Sigmoid colon (tissue), 7 donors: ENCODE measurements around the gene ATXN1. TPM values are rescaled to one million over a fixed set of nuclear protein-coding genes. Genes with fewer than 3 reads are reported as not detected.

Experiments
- DNase-seq: peaks from one replicate; pipeline ENCODE4 v3.0.0-alpha.2; 2019
- H3K27ac ChIP-seq, 4 donors: fragments of 200-600 bp; sonication (generic); one replicate each; pipeline ENCODE4 v1.5.1; 2016 to 2019; ENCODE audit warnings: mild to moderate bottlenecking in 1 of 4
- H3K27me3 ChIP-seq, 3 donors: fragments of 200-600 bp; sonication (generic); one replicate each; pipeline ENCODE4 v1.5.1; 2019; ENCODE audit warnings: mild to moderate bottlenecking in 1 of 3
- H3K36me3 ChIP-seq, 4 donors: fragments of 200-600 bp; sonication (generic); one replicate each; pipeline ENCODE4 v1.5.1; 2016 to 2019
- H3K4me1 ChIP-seq, 4 donors: fragments of 200-600 bp; sonication (generic); one replicate each; pipeline ENCODE4 v1.5.1; 2017 to 2019
- H3K4me3 ChIP-seq, 4 donors: fragments of 200-600 bp; sonication (generic); one replicate each; pipeline ENCODE4 v1.5.1; 2017 to 2019; ENCODE audit warnings: mild to moderate bottlenecking in 2 of 4, moderate library complexity in 1 of 4
- H3K9me3 ChIP-seq, 4 donors: fragments of 200-600 bp in 3 of 4; sonication (generic) in 3 of 4; one replicate each; pipeline versions ENCODE4 v1.5.1 to v1.6.1; 2013 to 2019
- CTCF ChIP-seq, 4 experiments: fragments of 450-650 bp in 3 of 4; fragments of 200-600 bp in 1 of 4; IDR thresholded peaks; one replicate each; pipeline ENCODE4 v1.5.1; 2016 to 2019; ENCODE audit warnings: antibody characterized with exemption in 4 of 4, mild to moderate bottlenecking in 3 of 4, moderate library complexity in 2 of 4
- EP300 ChIP-seq, 4 donors: sonication (generic); formaldehyde crosslinking; IDR thresholded peaks; one replicate each; pipeline ENCODE4 v1.6.1; 2017; ENCODE audit warnings: antibody characterized with exemption in 4 of 4
- POLR2A ChIP-seq, 2 donors: fragments of 450-650 bp; IDR thresholded peaks; one replicate each; pipeline ENCODE4 v1.6.1; 2016; ENCODE audit warnings: antibody characterized with exemption in 2 of 2, mild to moderate bottlenecking in 2 of 2, moderate library complexity in 2 of 2
- POLR2AphosphoS5 ChIP-seq, 4 donors: sonication (generic); formaldehyde crosslinking; IDR thresholded peaks; one replicate each; pipeline ENCODE4 v1.6.1; 2017; ENCODE audit warnings: antibody characterized with exemption in 4 of 4
- WGBS, 2 donors: extraction: QIAGEN DNeasy Blood & Tissue Kit; methylation state at CpG; one replicate each; pipeline ENCODE4 v1.1.7; 2013; 5-methylcytosine and 5-hydroxymethylcytosine counted together
- intact Hi-C: fragments of 100-400 bp; cut with DNase I; formaldehyde crosslinking; loops from one replicate; pipeline ENCODE4 v1.15.1; 2023
- polyA plus RNA-seq, 3 donors: library from polyadenylated mRNA; stranded (reverse); fragments of 200-250 nt; gene quantifications; one replicate each; pipeline ENCODE4 v1.2.3, GENCODE V29; 2013
- total RNA-seq, 4 donors: library from RNA; depleted of rRNA; stranded (reverse); fragments of >200 nt; gene quantifications; one replicate each; pipeline ENCODE4 v1.1.0, GENCODE V29; 2016
- donor health status: healthy with polysubstance abuse.
- donor health status: Bipolar disorder and iron deficiency.
- donor health status: healthy.

ATXN1 gene
- total and polyA plus RNA-seq, 7 donors: 4.8 to 95.3 (median 37.7) TPM

- Histone ChIP-seq H3K36me3 (no peaks in the 10 kb centered on the region), H3K27me3 (no peaks in the 10 kb centered on the region), H3K4me3 (no peak overlapping the region), H3K9me3 (no peaks in the 10 kb centered on the region), H3K4me1 (peaks cover 0 to 49% (median 24%) of the 10 kb centered on the region in 4 donors), H3K27ac (no peak overlapping the region)
- intact Hi-C loops: no loop called here
- TF ChIP-seq EP300 (IDR thresholded peaks at IDR 0.05) (no peak), POLR2A (IDR thresholded peaks at IDR 0.05) (no peak), POLR2AphosphoS5 (IDR thresholded peaks at IDR 0.05) (no peak), CTCF (IDR thresholded peaks at IDR 0.05) (no peak)
- DNase-seq: no peak
- 95 to 98% methylated on average over 10 of the region's 10 CpGs for WGBS, 2 donors
Observed at GRCh38 chr6:16429669-16430068, 331.6 kb downstream of the ATXN1 start.

- no peaks in the 10 kb centered on the region for H3K36me3 ChIP-seq
- no peaks in the 10 kb centered on the region for H3K27me3 ChIP-seq
- TF ChIP-seq CTCF (IDR thresholded peaks at IDR 0.05) (no peak), POLR2A (IDR thresholded peaks at IDR 0.05) (no peak), POLR2AphosphoS5 (IDR thresholded peaks at IDR 0.05) (no peak), EP300 (IDR thresholded peaks at IDR 0.05) (no peak)
- WGBS, 2 donors: 95 to 97% methylated on average over 6 of the region's 6 CpGs
- DNase-seq: no peak
- intact Hi-C loops: no loop called here
- peaks cover 0 to 31% (median 13%) of the 10 kb centered on the region in 4 donors for H3K4me1 ChIP-seq
- no peak overlapping the region for H3K27ac ChIP-seq
- no peak overlapping the region for H3K4me3 ChIP-seq
- no peaks in the 10 kb centered on the region for H3K9me3 ChIP-seq
Observed at GRCh38 chr6:16427124-16427523, 334.1 kb downstream of the ATXN1 start.

- no peak for DNase-seq
- Histone ChIP-seq H3K36me3 (no peaks in the 10 kb centered on the region), H3K27me3 (no peaks in the 10 kb centered on the region), H3K9me3 (no peaks in the 10 kb centered on the region), H3K4me1 (peaks cover 0 to 31% (median 19%) of the 10 kb centered on the region in 4 donors), H3K4me3 (no peak overlapping the region), H3K27ac (no peak overlapping the region)
- TF ChIP-seq POLR2AphosphoS5 (IDR thresholded peaks at IDR 0.05): no peak
- TF ChIP-seq EP300 (IDR thresholded peaks at IDR 0.05): no peak
- TF ChIP-seq POLR2A (IDR thresholded peaks at IDR 0.05): no peak
- TF ChIP-seq CTCF (IDR thresholded peaks at IDR 0.05): no peak
- intact Hi-C loops: no loop called here
- WGBS, 2 donors: 92 to 94% methylated on average over 4 of the region's 4 CpGs
Observed at GRCh38 chr6:16425881-16426615, 335.2 kb downstream of the ATXN1 start.

- no peak for DNase-seq
Observed at GRCh38 chr6:16421462-16421960, 339.7 kb downstream of the ATXN1 start.

More at GRCh38 chr6:16421462-16421960, 339.7 kb downstream of the ATXN1 start:
- TF ChIP-seq EP300 (IDR thresholded peaks at IDR 0.05) (no peak), POLR2AphosphoS5 (IDR thresholded peaks at IDR 0.05) (no peak), CTCF (IDR thresholded peaks at IDR 0.05) (no peak), POLR2A (IDR thresholded peaks at IDR 0.05) (no peak)
- intact Hi-C loops: no loop called here
- Histone ChIP-seq H3K27me3 (no peaks in the 10 kb centered on the region), H3K9me3 (no peaks in the 10 kb centered on the region), H3K36me3 (no peaks in the 10 kb centered on the region), H3K4me1 (peaks cover 0 to 30% (median 23%) of the 10 kb centered on the region in 4 donors), H3K4me3 (no peak overlapping the region), H3K27ac (peak overlapping the region in 2 of 4 donors; percentile 41 to 67)
- WGBS, 2 donors: 40 to 67% methylated on average over 6 of the region's 6 CpGs
